Natural killer cell (primary cell): ENCODE data around the gene TBX2. TPM values are rescaled to one million over a fixed set of nuclear protein-coding genes. Genes with fewer than 3 reads are reported as not detected.

Source experiments
- ATAC-seq, 3 donors: fragments of 150-1000 bp in 2 of 3; fragments of 200-7000 bp in 1 of 3; cut with Tn5 transposase; 1 replicate in 1 of 3; 2 replicates in 2 of 3; pipeline ENCODE4 v1.10.0; 2021; ENCODE audit warnings: mild to moderate bottlenecking in 2 of 3, moderate library complexity in 2 of 3
- DNase-seq, 2 donors: peaks; one replicate each; pipeline versions ENCODE4 v3.0.0 to v3.0.0-alpha.2; 2013 to 2021; ENCODE audit warnings: mixed read lengths in 1 of 2
- H3K27ac ChIP-seq: one replicate; pipeline ENCODE4 v1.5.1; 2013; ENCODE audit warnings: mild to moderate bottlenecking, low read length
- H3K27me3 ChIP-seq: one replicate; pipeline ENCODE4 v1.6.1; 2013; ENCODE audit warnings: low read length; ENCODE audit not compliant: control insufficient read depth, insufficient read depth
- H3K36me3 ChIP-seq: one replicate; pipeline ENCODE4 v1.6.1; 2013; ENCODE audit warnings: low read length; ENCODE audit not compliant: control insufficient read depth, insufficient read depth
- H3K4me1 ChIP-seq: one replicate; pipeline ENCODE4 v1.6.1; 2013; ENCODE audit warnings: low read length; ENCODE audit not compliant: control insufficient read depth, insufficient read depth
- H3K4me3 ChIP-seq: one replicate; pipeline ENCODE4 v1.5.1; 2013; ENCODE audit warnings: low read length
- H3K9me3 ChIP-seq: one replicate; pipeline ENCODE4 v1.6.1; 2013; ENCODE audit warnings: low read length; ENCODE audit not compliant: control insufficient read depth, insufficient read depth
- H3K27ac Mint-ChIP-seq, 2 donors: one replicate each; pipeline ENCODE4 v1.8.0; 2022; ENCODE audit warnings: mild to moderate bottlenecking in 2 of 2, mixed read lengths in 2 of 2, moderate library complexity in 1 of 2
- H3K27me3 Mint-ChIP-seq, 2 donors: one replicate each; pipeline ENCODE4 v1.8.0; 2022; ENCODE audit warnings: low read depth in 2 of 2, mixed read lengths in 2 of 2
- H3K36me3 Mint-ChIP-seq: one replicate; pipeline ENCODE4 v1.8.0; 2022; ENCODE audit warnings: mixed read lengths
- H3K4me1 Mint-ChIP-seq, 2 donors: one replicate each; pipeline ENCODE4 v1.8.0; 2022; ENCODE audit warnings: mixed read lengths in 2 of 2
- H3K4me3 Mint-ChIP-seq: one replicate; pipeline ENCODE4 v1.8.0; 2022; ENCODE audit warnings: mild to moderate bottlenecking, moderate library complexity, mixed read lengths
- H3K9me3 Mint-ChIP-seq, 2 donors: one replicate each; pipeline ENCODE4 v1.8.0; 2022; ENCODE audit warnings: mixed read lengths in 2 of 2
- WGBS: methylation state at CpG from one replicate; pipeline ENCODE4 v1.1.7; 2013; ENCODE audit warnings: missing lambda C conversion rate; ENCODE audit not compliant: insufficient coverage; 5-methylcytosine and 5-hydroxymethylcytosine counted together
- intact Hi-C: fragments of 100-400 bp; cut with micrococcal nuclease; formaldehyde crosslinking; loops from one replicate; pipeline ENCODE4 v1.14.2; 2022
- total RNA-seq, 4 donors: library from RNA; stranded (reverse); fragments of 120-200 nt in 1 of 4; gene quantifications; one replicate each; pipeline versions ENCODE4 v1.2.3 to v1.2.4, GENCODE V29; 2013 to 2022
- TF ChIP-seq, protein P1 (sequence below): fragments of 200-600 bp; IDR thresholded peaks from one replicate; pipeline ENCODE4 v1.8.0; 2022; ENCODE audit warnings: antibody characterized with exemption

Gene TBX2
- total RNA-seq, 3 donors from 2014 or later (not counting 1 experiment from before 2014, with no cell fraction given), result 0.09 to 0.23 TPM; not detected in 1

DNA sequence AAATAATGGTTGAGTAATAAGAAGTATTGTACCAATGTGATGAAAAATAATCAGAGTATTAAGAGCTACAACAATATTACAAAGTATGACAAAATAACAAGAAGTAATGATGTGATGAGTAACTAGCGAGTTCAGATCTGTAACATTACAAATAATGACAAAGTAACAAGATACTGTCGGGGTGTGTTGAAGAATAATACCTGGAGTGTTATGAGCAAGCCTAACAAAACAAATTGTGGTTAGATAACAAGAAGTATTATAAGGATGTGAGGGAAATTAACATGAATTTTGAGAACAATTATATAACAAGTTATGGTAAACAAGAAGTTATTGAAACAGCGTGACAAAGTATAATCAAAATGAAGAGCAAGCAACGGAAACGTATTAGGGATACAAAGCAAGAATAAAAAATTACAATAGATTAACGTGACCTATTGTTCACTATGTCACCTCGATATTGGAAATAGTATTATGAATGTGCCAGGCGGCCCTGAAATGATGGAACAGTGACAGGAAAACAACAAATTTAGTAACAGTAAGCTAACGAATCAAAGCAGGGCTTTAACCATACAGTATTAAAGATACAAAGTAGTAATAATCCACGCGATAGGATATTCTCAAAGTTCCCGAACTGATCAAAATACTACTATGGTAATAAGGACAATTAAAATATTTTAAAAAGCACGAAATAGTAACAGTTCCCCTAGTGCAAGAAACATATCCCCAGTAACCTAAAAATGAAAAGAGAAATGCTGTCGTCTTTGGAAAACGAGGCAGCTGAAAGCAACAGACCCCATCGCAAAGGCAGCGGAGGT, 54.1 kb downstream of the TBX2 start:
- H3K4me1 Mint-ChIP-seq, result peaks cover 9 to 33% of the 10 kb centered on the region in 2 donors

DNA sequence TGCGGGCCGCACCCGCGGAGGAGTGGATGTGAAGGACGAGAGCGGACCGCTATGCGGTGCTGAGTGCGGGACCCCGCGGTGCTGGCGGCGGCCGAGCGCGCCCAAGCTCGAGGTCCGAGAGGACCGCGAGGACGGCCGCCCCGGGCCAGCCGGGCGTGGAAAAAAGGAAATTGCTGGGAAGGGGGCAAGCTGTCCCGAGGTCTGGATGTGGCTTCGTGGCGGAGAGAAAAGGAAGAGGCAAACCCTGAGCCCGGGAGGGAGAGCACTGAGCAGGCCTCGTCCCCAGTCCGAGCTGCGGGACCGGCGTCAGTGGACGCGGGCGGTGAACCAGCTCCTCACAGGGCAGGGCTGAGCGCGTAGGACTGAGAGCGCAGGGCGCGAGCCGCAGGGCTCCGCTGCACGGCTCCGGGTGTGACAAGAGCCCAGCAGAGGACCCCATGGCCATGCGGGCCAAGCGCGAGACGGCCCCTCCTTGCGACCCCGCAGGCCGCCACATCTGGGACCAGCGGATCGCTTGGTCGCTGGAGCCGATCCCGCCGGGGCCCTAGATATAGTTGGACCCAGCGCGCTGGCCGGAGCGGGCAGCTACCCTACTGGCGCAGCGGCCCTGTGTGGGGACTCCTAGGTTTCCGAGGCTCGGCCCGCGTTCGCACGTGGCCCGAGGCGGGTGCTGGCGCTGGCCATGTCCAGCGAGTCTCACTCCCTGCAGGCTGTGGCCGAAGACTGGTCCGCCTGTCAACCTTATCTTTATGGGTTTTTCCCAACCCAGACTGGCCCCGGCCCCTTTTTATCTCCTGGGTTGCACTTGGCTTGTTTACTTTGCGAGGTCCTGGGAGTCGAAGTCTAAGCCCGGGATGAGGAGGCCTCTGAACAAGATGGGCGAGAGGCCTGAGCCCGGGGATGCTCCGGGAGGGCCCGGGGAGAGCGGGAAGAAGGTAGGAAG, 55.0 kb downstream of the TBX2 start:
- intact Hi-C loops, result no loop called here
- H3K9me3 Mint-ChIP-seq, result no peaks in the 10 kb centered on the region
- TF ChIP-seq, protein P1, sequence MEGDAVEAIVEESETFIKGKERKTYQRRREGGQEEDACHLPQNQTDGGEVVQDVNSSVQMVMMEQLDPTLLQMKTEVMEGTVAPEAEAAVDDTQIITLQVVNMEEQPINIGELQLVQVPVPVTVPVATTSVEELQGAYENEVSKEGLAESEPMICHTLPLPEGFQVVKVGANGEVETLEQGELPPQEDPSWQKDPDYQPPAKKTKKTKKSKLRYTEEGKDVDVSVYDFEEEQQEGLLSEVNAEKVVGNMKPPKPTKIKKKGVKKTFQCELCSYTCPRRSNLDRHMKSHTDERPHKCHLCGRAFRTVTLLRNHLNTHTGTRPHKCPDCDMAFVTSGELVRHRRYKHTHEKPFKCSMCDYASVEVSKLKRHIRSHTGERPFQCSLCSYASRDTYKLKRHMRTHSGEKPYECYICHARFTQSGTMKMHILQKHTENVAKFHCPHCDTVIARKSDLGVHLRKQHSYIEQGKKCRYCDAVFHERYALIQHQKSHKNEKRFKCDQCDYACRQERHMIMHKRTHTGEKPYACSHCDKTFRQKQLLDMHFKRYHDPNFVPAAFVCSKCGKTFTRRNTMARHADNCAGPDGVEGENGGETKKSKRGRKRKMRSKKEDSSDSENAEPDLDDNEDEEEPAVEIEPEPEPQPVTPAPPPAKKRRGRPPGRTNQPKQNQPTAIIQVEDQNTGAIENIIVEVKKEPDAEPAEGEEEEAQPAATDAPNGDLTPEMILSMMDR, result no peak
- peaks cover 67 to 76% of the 10 kb centered on the region in 2 donors for H3K27me3 Mint-ChIP-seq
- no peak for DNase-seq
- Histone ChIP-seq H3K4me3 (no peak overlapping the region), H3K27ac (no peak overlapping the region), H3K4me1 (peaks cover 19% of the 10 kb centered on the region), H3K9me3 (no peaks in the 10 kb centered on the region), H3K27me3 (peaks cover 38% of the 10 kb centered on the region), H3K36me3 (no peaks in the 10 kb centered on the region)
- H3K4me1 Mint-ChIP-seq, result peaks cover 9 to 33% of the 10 kb centered on the region in 2 donors
- ATAC-seq, result no peak
- no peak overlapping the region for H3K27ac Mint-ChIP-seq
- WGBS, result 11% methylated on average over 86 of the region's 86 CpGs
- H3K36me3 Mint-ChIP-seq, result peaks cover 8% of the 10 kb centered on the region
- no peak overlapping the region for H3K4me3 Mint-ChIP-seq

More for the DNA sequence above, 54.1 kb downstream of the TBX2 start:
- Histone ChIP-seq H3K9me3 (no peaks in the 10 kb centered on the region), H3K27ac (no peak overlapping the region), H3K4me1 (peaks cover 19% of the 10 kb centered on the region), H3K4me3 (no peak overlapping the region), H3K27me3 (peaks cover 43% of the 10 kb centered on the region), H3K36me3 (no peaks in the 10 kb centered on the region)
- Mint-ChIP-seq H3K27me3 (peaks cover 65 to 74% of the 10 kb centered on the region in 2 donors), H3K9me3 (no peaks in the 10 kb centered on the region), H3K4me3 (no peak overlapping the region), H3K36me3 (peaks cover 8% of the 10 kb centered on the region), H3K27ac (no peak overlapping the region)
- DNase-seq (no peak), ATAC-seq (no peak)
- 19% methylated on average over 8 of the region's 17 CpGs for WGBS
- intact Hi-C loops, result no loop called here
- TF ChIP-seq, protein P1, result no peak

DNA sequence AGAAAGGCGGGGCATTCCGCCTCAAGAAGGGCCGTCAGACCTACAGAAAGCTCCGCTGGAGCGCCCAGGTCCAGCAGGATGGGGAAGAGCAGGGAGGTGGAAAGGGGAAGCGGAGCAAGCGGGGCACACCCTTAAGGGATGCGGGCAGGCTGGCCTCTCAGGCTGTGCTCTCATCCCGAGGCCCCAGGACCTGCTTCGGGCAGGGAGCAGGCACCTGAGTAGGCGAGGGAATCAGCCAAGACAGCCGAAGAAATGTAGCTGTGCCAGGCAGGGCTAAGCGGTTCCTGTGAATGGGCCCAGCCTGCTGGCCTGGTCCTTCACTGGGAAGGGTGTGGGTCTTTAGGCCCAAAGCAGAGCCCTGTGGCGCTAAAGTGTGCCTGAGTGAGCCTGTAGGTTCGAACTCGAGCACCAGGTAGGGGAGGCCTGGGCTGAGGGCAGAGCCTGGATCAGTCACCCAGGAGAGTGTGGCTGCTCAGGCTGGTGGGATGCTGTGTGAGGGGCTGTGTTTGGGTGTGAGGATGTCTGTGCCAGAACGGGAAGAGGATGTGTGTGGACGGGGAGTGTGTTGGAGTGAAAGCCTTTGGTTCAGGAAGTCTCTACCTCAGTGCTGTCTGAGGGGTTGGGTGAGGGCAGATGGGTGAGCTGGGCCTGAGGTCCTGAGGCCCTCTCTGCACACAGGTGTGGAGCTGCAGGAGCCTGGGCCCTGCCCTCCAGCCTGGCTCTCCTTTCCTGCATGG, 55.8 kb downstream of the TBX2 start:
- Mint-ChIP-seq H3K27ac (no peak overlapping the region), H3K4me1 (peaks cover 9 to 33% of the 10 kb centered on the region in 2 donors), H3K4me3 (no peak overlapping the region), H3K9me3 (no peaks in the 10 kb centered on the region), H3K27me3 (peaks cover 69 to 76% of the 10 kb centered on the region in 2 donors), H3K36me3 (peaks cover 8% of the 10 kb centered on the region)
- DNase-seq (no peak), ATAC-seq (no peak)
- Histone ChIP-seq H3K4me3 (no peak overlapping the region), H3K27ac (no peak overlapping the region), H3K9me3 (no peaks in the 10 kb centered on the region), H3K36me3 (no peaks in the 10 kb centered on the region), H3K27me3 (peaks cover 43% of the 10 kb centered on the region), H3K4me1 (peaks cover 19% of the 10 kb centered on the region)
- intact Hi-C loops, result no loop called here
- TF ChIP-seq, protein P1, result no peak
- WGBS, result 29% methylated on average over 18 of the region's 18 CpGs
